ENCODE results near the gene TSPAN9. TPM values are rescaled to one million over a fixed set of nuclear protein-coding genes. Genes with fewer than 3 reads are reported as not detected.

Gene TSPAN9
- total RNA-seq, 1 donor from 2014 or later = 23.8 TPM

- DNase-seq (ENCODE audit: low read depth, low spot score) = no peak
- Mint-ChIP-seq H3K9me3 (peaks cover 4% of the 10 kb centered on the region), H3K4me1 (peaks cover 21% of the 10 kb centered on the region), H3K36me3 (ENCODE audit: low read depth) (peaks cover 11% of the 10 kb centered on the region), H3K27ac (ENCODE audit: unreplicated experiment) (no peak overlapping the region), H3K27me3 (ENCODE audit: low read depth) (no peaks in the 10 kb centered on the region), H3K4me3 (no peak overlapping the region)
- no peak for TF ChIP-seq CTCF (conservative IDR thresholded peaks at IDR 0.05)
These were observed 51.5 kb downstream of the TSPAN9 start for GRCh38 chr12:3128498-3129293.

- peaks cover 7% of the 10 kb centered on the region for H3K36me3 Mint-ChIP-seq (ENCODE audit: low read depth)
- no peak for DNase-seq (ENCODE audit: low read depth, low spot score)
- H3K9me3 Mint-ChIP-seq = peaks cover 2% of the 10 kb centered on the region
- no peak for TF ChIP-seq CTCF (conservative IDR thresholded peaks at IDR 0.05)
- H3K4me3 Mint-ChIP-seq = no peak overlapping the region
- H3K27ac Mint-ChIP-seq (ENCODE audit: unreplicated experiment) = no peak overlapping the region
- peaks cover 21% of the 10 kb centered on the region for H3K4me1 Mint-ChIP-seq
- H3K27me3 Mint-ChIP-seq (ENCODE audit: low read depth) = no peaks in the 10 kb centered on the region
These were observed 52.3 kb downstream of the TSPAN9 start for GRCh38 chr12:3129301-3130056.

- Mint-ChIP-seq H3K9me3 (peaks cover 2% of the 10 kb centered on the region), H3K4me3 (no peak overlapping the region), H3K36me3 (ENCODE audit: low read depth) (peaks cover 7% of the 10 kb centered on the region), H3K27me3 (ENCODE audit: low read depth) (no peaks in the 10 kb centered on the region), H3K27ac (ENCODE audit: unreplicated experiment) (no peak overlapping the region), H3K4me1 (peaks cover 19% of the 10 kb centered on the region)
- no peak for TF ChIP-seq CTCF (conservative IDR thresholded peaks at IDR 0.05)
- no peak for DNase-seq (ENCODE audit: low read depth, low spot score)
These were observed 53.1 kb downstream of the TSPAN9 start for GRCh38 chr12:3130057-3130830.

- no peak overlapping the region for H3K4me3 Mint-ChIP-seq
- no peak for DNase-seq (ENCODE audit: low read depth, low spot score)
- H3K27ac Mint-ChIP-seq (ENCODE audit: unreplicated experiment) = peak overlapping the region; percentile 78
- H3K27me3 Mint-ChIP-seq (ENCODE audit: low read depth) = no peaks in the 10 kb centered on the region
- no peaks in the 10 kb centered on the region for H3K9me3 Mint-ChIP-seq
- H3K4me1 Mint-ChIP-seq = peaks cover 16% of the 10 kb centered on the region
- peaks cover 4% of the 10 kb centered on the region for H3K36me3 Mint-ChIP-seq (ENCODE audit: low read depth)
- no peak for TF ChIP-seq CTCF (conservative IDR thresholded peaks at IDR 0.05)
These were observed 54.0 kb downstream of the TSPAN9 start for GRCh38 chr12:3131129-3131528.

- H3K36me3 Mint-ChIP-seq (ENCODE audit: low read depth) = peaks cover 4% of the 10 kb centered on the region
- no peak overlapping the region for H3K27ac Mint-ChIP-seq (ENCODE audit: unreplicated experiment)
- no peaks in the 10 kb centered on the region for H3K27me3 Mint-ChIP-seq (ENCODE audit: low read depth)
These were observed 55.6 kb downstream of the TSPAN9 start for GRCh38 chr12:3132636-3133404.

More at GRCh38 chr12:3132636-3133404, 55.6 kb downstream of the TSPAN9 start:
- Mint-ChIP-seq H3K4me3 (no peak overlapping the region), H3K4me1 (peaks cover 20% of the 10 kb centered on the region), H3K9me3 (no peaks in the 10 kb centered on the region)
- DNase-seq (ENCODE audit: low read depth, low spot score) = no peak
- TF ChIP-seq CTCF (conservative IDR thresholded peaks at IDR 0.05) = no peak

Measured in neural crest cell (in vitro differentiated cells).